ENCODE measurements around the gene DOCK7. TPM values are rescaled to one million over a fixed set of nuclear protein-coding genes. Genes with fewer than 3 reads are reported as not detected.

Gene DOCK7
- total RNA-seq, 2 experiments from 2014 or later = 6.0 to 7.9 TPM

DNA sequence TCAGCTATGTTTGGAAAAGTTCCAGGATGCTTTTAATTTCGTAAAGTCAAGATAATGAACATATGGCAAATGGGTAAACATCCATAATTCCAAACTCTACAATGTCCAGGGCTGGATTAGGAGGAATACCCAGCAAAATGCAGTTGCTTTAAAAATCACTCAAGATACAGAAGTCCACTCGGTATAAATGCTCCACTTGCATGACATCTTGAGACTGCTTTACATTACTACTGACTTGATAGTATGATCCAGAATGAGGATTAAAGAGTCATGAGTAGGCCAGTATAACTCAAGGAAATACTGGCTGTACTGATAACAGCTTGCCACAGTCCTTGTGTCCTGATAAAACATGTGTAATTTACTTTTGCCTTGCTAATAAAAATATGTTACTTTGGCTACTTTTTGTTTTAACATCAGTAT lies 149.1 kb downstream of the DOCK7 start:
- Histone ChIP-seq H3K36me3 (ENCODE audit: insufficient read depth, low read length) (peaks cover 2% of the 10 kb centered on the region), H3K27me3 (ENCODE audit: control insufficient read depth in 1 of 2, insufficient read depth in 2 of 2, low read length in 2 of 2) (no peaks in the 10 kb centered on the region), H3K9me3 (ENCODE audit: control insufficient read depth in 1 of 2, insufficient read depth in 1 of 2, low read length in 2 of 2) (no peaks in the 10 kb centered on the region), H3K27ac (ENCODE audit: low read depth in 1 of 2, low read length in 2 of 2) (no peak overlapping the region), H3K4me3 (ENCODE audit: low read length) (no peak overlapping the region), H3K4me1 (ENCODE audit: insufficient read depth, low read length) (no peaks in the 10 kb centered on the region)
- intact Hi-C loops (cut with DNase I, micrococcal nuclease) = no loop called here
- Mint-ChIP-seq H3K4me1 (ENCODE audit: low read depth) (no peaks in the 10 kb centered on the region), H3K27ac (no peak overlapping the region), H3K27me3 (no peaks in the 10 kb centered on the region), H3K9me3 (no peaks in the 10 kb centered on the region), H3K36me3 (ENCODE audit: low read depth) (peaks cover 19% of the 10 kb centered on the region), H3K4me3 (no peak overlapping the region)
- TF ChIP-seq, protein P1, sequence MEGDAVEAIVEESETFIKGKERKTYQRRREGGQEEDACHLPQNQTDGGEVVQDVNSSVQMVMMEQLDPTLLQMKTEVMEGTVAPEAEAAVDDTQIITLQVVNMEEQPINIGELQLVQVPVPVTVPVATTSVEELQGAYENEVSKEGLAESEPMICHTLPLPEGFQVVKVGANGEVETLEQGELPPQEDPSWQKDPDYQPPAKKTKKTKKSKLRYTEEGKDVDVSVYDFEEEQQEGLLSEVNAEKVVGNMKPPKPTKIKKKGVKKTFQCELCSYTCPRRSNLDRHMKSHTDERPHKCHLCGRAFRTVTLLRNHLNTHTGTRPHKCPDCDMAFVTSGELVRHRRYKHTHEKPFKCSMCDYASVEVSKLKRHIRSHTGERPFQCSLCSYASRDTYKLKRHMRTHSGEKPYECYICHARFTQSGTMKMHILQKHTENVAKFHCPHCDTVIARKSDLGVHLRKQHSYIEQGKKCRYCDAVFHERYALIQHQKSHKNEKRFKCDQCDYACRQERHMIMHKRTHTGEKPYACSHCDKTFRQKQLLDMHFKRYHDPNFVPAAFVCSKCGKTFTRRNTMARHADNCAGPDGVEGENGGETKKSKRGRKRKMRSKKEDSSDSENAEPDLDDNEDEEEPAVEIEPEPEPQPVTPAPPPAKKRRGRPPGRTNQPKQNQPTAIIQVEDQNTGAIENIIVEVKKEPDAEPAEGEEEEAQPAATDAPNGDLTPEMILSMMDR (IDR thresholded peaks at IDR 0.05) = no peak
- CTCF ChIA-PET = interaction anchor here (1.1 kb wide), 1 partner anchor 18 kb away, joined by 3 read pairs; no protein-coding TSS in a partner anchor
- no peak for DNase-seq
- POLR2A ChIA-PET = interaction anchor here (1.5 kb wide), 1 partner anchor 8 kb away, joined by 3 read pairs; no protein-coding TSS in a partner anchor
- ATAC-seq (ENCODE audit: poor library complexity) = no peak

DNA sequence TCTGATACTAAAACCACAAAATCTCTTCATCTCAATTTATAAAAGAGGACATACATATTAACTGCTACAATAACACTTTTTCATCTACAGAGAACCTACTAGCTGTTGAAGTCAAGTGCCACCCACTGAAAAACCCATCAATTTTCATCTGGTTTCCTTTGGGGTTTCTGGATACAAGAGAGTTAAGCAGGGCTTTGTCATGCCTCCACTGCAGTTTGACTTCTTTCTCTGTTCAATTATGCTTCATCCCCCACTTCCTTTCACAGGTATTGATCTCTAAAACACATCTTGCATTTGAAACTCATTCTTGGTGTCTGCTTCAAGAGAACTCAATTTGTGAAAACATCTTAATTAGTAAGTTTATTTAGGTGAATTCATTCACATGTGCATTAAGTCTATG lies 151.3 kb downstream of the DOCK7 start:
- no peaks in the 10 kb centered on the region for H3K4me1 Mint-ChIP-seq (ENCODE audit: low read depth)
- Histone ChIP-seq H3K36me3 (ENCODE audit: insufficient read depth, low read length) (peaks cover 2% of the 10 kb centered on the region), H3K27ac (ENCODE audit: low read depth in 1 of 2, low read length in 2 of 2) (no peak overlapping the region), H3K27me3 (ENCODE audit: control insufficient read depth in 1 of 2, insufficient read depth in 2 of 2, low read length in 2 of 2) (no peaks in the 10 kb centered on the region), H3K4me1 (ENCODE audit: insufficient read depth, low read length) (no peaks in the 10 kb centered on the region), H3K9me3 (ENCODE audit: control insufficient read depth in 1 of 2, insufficient read depth in 1 of 2, low read length in 2 of 2) (no peaks in the 10 kb centered on the region), H3K4me3 (ENCODE audit: low read length) (no peak overlapping the region)
- DNase-seq (no peak), ATAC-seq (ENCODE audit: poor library complexity) (no peak)
- intact Hi-C loops (cut with DNase I, micrococcal nuclease) = no loop called here
- CTCF ChIA-PET = no interaction called here
- peaks cover 19% of the 10 kb centered on the region for H3K36me3 Mint-ChIP-seq (ENCODE audit: low read depth)
- TF ChIP-seq, protein P1 (IDR thresholded peaks at IDR 0.05) = no peak
- H3K27ac Mint-ChIP-seq = no peak overlapping the region
- no peaks in the 10 kb centered on the region for H3K9me3 Mint-ChIP-seq
- H3K4me3 Mint-ChIP-seq = no peak overlapping the region
- POLR2A ChIA-PET = no interaction called here
- H3K27me3 Mint-ChIP-seq = no peaks in the 10 kb centered on the region

DNA sequence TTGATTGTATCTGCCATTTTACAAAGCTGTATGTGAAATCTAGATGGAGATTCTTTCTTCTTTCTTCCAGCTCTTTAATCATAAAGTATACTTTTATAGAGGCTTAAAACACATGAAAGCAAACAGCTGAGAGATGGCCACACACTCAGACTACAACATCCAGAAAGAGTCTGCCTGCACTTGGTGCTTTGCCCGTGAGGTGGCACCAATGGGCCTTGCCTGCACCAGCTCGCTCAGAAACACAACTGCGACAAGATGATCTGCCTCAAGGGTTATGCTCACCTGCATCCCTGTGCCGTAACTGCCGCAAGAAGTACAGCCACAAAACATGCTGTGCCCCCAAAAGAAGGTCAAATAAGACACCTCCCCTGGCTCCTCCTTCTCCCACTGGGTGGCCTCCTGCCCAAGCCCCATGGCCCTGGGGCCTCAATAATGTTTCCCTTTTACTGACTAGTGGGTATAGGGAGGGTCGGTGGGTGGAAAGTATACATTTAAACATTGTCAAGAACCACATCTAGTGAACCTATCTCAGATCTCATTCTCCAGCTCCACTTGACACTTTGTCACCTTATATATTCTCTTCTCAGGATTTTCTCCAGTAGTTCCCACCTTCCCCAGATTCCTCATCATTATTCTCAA lies 157.6 kb downstream of the DOCK7 start:
- peaks cover 22% of the 10 kb centered on the region for H3K36me3 Mint-ChIP-seq (ENCODE audit: low read depth)
- CTCF ChIA-PET = interaction anchor here (1.2 kb wide), 1 partner anchor 13 kb away, joined by 3 read pairs; no protein-coding TSS in a partner anchor
- peak in 2 of 14 experiments; percentile 2 to 12 for DNase-seq
- intact Hi-C loops (cut with DNase I, micrococcal nuclease) = no loop called here
- no peak overlapping the region for H3K27ac Mint-ChIP-seq
- H3K4me1 Mint-ChIP-seq (ENCODE audit: low read depth) = no peaks in the 10 kb centered on the region
- TF ChIP-seq, protein P1 (IDR thresholded peaks at IDR 0.05) = no peak
- Histone ChIP-seq H3K4me1 (ENCODE audit: insufficient read depth, low read length) (no peaks in the 10 kb centered on the region), H3K36me3 (ENCODE audit: insufficient read depth, low read length) (no peaks in the 10 kb centered on the region), H3K27ac (ENCODE audit: low read depth in 1 of 2, low read length in 2 of 2) (no peak overlapping the region), H3K9me3 (ENCODE audit: control insufficient read depth in 1 of 2, insufficient read depth in 1 of 2, low read length in 2 of 2) (no peaks in the 10 kb centered on the region), H3K27me3 (ENCODE audit: control insufficient read depth in 1 of 2, insufficient read depth in 2 of 2, low read length in 2 of 2) (no peaks in the 10 kb centered on the region), H3K4me3 (ENCODE audit: low read length) (no peak overlapping the region)
- POLR2A ChIA-PET = interaction anchor here (0.6 to 1.1 kb wide), 3 partner anchors 9 to 397 kb away, joined by 3 read pairs; no protein-coding TSS in a partner anchor
- no peaks in the 10 kb centered on the region for H3K9me3 Mint-ChIP-seq
- H3K4me3 Mint-ChIP-seq = no peak overlapping the region
- no peak for ATAC-seq (ENCODE audit: poor library complexity)
- H3K27me3 Mint-ChIP-seq = no peaks in the 10 kb centered on the region
